ENCODE data around the gene SLC14A1. TPM values are rescaled to one million over a fixed set of nuclear protein-coding genes. Genes with fewer than 3 reads are reported as not detected.

Gene SLC14A1
- 1 to 10 TPM; 2.5 to 4.1 TPM for total RNA-seq

DNA sequence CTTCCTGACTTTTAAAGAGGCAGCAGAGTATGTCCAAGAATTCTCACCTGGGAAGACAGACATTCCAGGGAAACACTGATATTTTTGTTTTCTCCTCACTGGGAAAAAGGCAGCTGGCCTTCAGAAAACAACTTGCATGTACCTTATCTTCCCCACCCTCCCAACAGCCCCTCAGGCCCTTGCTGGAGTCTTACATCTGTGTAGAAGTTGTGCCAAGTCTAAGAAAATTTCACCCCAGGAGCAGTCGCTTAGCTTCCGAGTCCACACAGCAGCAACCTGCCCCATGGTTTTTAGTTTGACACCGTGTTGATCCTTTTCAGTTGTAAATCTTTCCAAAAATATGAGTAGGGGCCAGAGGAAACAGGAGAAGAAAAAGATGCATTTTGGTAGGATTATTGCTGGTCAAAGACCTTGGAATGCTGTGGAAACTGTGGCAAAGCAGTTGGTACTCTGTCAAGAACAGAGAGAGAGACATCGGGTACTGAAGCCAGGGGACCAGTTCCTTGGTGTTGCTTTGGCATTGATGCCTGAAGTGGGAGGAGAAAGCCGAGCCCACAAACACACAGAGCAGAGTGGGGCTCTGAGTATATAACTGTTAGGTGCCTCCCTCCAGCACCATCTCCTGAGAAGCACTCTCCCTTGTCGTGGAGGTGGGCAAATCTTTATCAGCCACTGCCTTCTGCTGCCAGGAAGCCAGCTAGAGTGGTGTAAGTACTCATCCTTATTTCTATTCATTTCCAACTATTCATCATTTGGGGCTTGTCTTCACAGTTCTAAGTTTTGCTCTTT is at the start of gene SLC14A1:
SLC14A1 (plus strand) TSS at position 615 of the 789 bp plus-strand sequence. CDS start 6,140 bp downstream, outside the sequence.
- CTCF ChIA-PET, result interaction anchor here (0.6 to 3.5 kb wide), 10 partner anchors 7 to 250 kb away, joined by 3 to 24 read pairs (median 3); no protein-coding TSS in a partner anchor
- POLR2A ChIA-PET, result no interaction called here

DNA sequence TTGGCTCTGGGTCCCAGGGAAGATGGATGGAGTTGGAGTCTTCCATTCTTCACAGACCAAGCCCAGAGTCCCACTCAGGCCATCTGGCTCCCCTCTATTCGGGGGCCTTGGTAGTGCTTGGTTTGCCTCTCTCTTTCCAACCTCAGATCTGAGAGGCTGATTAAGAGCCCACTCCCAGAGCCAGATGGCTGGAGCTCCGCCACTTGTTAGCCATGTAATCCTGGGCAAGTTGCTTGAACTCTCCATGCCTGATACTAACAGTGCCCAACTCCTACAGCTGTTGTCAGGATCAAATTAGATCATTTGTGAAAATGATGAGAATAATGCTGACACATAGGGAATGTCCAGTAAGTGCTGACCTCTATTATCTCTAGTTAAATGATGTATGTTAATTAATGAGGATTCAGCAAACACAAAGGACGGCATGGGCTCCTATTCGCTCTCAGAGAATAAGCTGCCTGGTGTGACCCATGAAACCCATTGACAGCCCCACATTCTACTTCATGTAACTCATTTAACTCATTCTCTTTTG is 46.6 kb upstream of the SLC14A1 start:
- POLR2A ChIA-PET, result no interaction called here

DNA sequence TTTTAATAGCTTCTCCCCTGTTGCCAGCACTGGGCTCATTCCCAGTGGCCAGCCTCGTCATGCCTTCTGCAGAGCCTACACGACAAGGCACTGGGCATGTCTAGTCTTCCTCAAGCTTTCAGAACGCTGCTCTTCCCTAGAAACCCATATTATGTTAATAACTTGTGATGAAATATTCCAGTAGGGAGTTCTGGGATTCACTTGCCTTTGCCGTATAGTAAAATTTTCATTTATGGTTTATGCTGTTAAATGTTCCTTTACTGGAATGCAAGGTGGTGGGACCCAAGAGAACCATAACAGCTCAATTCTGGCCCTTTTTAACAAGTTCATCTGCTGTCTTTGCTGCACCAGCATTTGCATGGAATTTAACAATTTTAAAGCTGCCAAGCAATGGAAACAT is 45.5 kb upstream of the SLC14A1 start:
- CTCF ChIA-PET, result interaction anchor here (0.8 kb wide), 1 partner anchor 14 kb away, joined by 3 read pairs; no protein-coding TSS in a partner anchor
- POLR2A ChIA-PET, result no interaction called here

More for the DNA sequence above, 46.6 kb upstream of the SLC14A1 start:
- CTCF ChIA-PET, result interaction anchor here (0.9 to 1.6 kb wide), 2 partner anchors 13 to 46 kb away, joined by 3 to 4 read pairs; no protein-coding TSS in a partner anchor

DNA sequence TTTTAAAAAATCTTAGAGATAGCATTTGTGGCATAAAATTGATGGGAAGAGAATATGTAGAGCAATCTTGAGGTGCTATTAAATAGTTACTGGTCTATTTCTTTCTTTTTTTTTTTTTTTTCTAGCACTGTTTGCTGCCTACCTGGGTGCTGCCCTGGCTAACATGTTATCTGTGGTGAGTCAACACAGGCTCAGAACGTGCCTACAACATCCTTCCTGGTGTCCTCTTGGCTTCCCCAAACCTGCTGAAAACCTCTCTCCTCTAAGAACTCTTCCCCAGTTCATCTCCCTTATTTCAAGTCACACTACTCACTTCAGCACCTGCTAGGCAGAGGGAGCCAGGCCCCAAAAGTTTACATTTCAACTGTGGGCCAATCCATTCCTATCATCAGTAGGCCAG is 45.1 kb upstream of the SLC14A1 start:
- ChIA-PET CTCF (interaction anchor here (0.6 to 0.8 kb wide), 2 partner anchors 14 to 114 kb away, joined by 3 to 4 read pairs; no protein-coding TSS in a partner anchor), POLR2A (no interaction called here)

DNA sequence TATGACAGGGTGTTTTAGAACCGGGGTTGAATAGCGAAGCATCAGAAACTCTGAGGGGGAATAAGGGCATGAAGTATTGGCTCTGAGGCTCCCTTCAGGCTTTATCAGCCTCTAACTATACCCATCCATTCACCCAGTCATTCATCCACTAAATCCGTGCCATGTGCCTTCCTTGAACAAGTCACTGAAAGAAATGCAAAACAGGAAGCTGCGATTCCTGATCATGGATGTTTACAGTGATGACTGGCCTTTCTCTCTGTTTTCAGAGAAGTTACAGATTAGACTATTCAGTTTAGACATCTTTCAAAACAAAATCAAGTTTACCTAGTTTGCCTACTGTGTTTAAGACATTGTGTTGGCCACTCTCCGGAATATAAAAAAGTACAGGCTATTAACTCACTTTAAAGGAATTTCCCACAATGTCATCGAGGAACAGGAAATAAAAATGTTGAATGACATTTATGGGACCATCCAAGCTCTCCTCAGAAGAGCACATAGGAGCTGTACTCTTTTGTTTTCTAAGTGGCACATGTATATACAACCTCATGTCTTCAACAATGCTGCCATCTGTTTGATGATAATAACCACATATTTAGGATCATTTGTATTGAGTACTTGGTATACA is 43.8 kb upstream of the SLC14A1 start:
- POLR2A ChIA-PET, result no interaction called here
- CTCF ChIA-PET, result interaction anchor here (0.5 kb wide), 1 partner anchor 282 kb away, joined by 3 read pairs; no protein-coding TSS in a partner anchor

DNA sequence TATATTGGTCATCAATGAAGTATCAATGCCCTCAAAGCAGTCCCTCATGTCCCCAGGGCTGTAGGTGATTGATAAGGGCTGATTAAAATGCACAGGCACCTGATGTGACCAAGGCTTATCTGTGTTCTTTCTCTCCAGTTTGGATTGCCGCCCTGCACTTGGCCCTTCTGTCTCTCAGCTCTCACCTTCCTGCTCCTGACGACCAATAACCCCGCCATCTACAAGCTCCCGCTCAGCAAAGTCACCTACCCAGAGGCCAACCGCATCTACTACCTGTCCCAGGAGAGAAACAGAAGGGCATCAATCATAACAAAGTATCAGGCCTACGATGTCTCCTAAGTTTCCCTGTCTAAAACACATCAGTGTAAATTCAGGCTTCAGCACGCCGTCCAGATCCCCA is 41.8 kb upstream of the SLC14A1 start:
- ChIA-PET CTCF (interaction anchor here (1.8 kb wide), 1 partner anchor 17 kb away, joined by 6 read pairs; no protein-coding TSS in a partner anchor), POLR2A (no interaction called here)

DNA sequence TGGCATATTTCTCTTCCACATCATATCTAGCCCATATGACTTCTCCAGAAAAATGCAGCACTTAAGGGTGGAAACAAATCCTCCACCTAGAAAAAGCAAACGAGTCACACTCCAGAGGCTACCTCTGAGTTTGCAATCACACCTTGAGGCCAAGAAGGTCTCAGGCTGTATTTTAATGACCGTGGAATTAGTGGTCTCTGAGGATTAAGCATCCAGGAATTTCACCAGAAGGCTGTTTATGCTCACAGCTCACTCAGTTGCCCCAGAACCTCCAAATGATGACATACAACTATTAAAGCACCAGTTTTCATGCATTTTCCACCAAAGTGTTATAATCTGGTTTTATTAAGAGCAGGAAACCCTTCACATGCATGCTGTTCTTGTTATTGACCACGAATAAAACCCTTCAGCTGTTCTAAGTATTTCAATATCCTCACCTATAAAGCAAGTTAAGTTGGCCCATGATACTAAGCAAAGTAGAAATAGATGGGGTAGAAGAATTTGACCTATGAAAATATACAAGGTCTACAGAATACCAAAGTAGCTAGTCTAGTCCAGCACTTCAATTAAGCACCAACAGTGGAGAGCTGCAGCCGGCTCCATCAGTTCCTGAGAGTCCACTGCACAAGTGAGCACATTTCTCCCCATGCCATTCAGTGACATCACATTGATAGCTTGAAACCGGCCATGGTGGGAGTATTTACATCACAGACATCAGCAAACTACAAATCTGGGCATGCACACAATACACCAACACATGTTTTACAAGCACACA is 39.5 kb upstream of the SLC14A1 start:
- POLR2A ChIA-PET, result no interaction called here

DNA sequence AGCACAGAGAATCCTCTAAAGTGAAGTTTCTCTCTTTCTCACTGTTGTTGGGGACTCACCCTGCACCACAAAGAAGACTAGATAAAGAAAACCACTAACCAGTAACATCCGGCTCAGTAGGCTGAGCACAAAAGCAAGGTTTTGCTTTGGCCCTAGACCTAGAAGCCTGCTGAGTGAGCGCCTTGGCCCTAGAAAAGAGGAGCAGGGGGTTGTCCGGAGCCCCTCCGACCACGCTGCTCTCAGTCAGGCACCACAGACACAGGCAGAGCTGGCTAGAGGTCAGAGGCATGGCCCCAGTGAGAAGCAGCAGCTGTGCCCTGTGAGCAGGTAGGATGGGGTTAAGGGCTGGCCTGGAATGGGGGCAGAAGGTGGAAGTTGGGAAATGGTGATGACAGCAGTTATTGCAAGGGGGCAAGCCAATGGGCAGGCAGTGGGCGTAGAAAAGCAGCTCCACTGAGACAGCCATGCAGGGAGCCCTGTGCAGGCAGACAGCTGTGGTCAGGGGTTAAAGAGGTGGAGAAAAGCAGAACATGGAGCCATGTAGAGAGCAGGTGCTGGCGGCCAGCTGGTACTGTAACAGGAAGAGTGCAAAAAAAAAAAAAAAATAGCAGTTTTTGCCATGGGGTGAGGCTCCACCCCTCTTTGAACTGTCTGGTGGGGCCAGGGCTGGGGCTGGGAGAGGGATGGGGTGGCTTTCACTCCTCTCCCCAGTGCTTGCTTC is 36.9 kb upstream of the SLC14A1 start:
- ChIA-PET CTCF (interaction anchor here (0.6 to 5.9 kb wide), 8 partner anchors 14 to 500 kb away, joined by 3 to 59 read pairs (median 5); no protein-coding TSS in a partner anchor), POLR2A (interaction anchor here (0.6 to 1.1 kb wide), 4 partner anchors 22 to 116 kb away, joined by 4 to 7 read pairs (median 4); no protein-coding TSS in a partner anchor)

More for the DNA sequence above, 39.5 kb upstream of the SLC14A1 start:
- CTCF ChIA-PET, result interaction anchor here (0.6 to 5.9 kb wide), 6 partner anchors 10 to 195 kb away, joined by 3 to 59 read pairs (median 4); no protein-coding TSS in a partner anchor

DNA sequence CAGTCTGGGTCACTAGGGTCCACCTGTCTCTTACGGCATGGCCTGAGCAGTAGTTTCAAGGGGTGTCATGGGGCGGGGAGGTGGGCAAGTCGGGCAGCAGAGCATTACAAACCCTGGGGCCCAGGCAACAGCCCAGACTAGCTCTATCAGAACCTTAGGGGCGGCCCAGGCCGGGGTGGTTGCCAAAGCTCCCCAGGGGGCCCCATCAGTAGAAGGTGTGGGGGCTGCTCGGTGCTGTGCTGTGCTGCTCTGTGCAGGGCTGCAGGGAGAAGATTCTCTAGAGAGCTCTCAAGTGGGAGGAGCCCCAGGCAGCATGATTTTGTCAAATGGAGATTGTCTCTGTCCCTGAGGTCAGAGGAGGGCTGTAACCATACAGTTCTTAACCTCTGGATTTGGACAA is 36.4 kb upstream of the SLC14A1 start:
- POLR2A ChIA-PET, result interaction anchor here (0.6 to 1.1 kb wide), 3 partner anchors 22 to 37 kb away, joined by 3 to 7 read pairs (median 4); no protein-coding TSS in a partner anchor
- CTCF ChIA-PET, result interaction anchor here (0.7 to 5.9 kb wide), 8 partner anchors 17 to 286 kb away, joined by 3 to 59 read pairs (median 6); no protein-coding TSS in a partner anchor

DNA sequence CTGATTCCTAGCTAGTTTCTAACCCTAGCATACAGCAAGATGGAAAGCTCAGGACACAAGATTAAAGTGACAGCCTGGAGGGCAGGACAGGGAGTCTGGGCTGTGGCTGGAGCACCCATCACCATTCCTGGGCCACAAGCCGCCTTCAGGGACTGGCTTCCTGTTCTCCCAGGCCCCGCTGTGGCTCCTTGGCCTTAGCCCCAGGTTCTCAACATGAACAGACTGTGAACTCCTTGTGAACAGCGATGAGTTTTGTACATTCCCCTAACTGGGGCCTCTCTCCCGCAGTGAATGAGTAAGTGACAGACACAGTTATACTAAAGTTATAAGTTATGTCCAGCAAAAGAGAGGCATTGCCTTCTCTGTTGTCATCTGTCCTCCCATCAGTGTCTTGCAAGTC is 35.9 kb upstream of the SLC14A1 start:
- ChIA-PET CTCF (interaction anchor here (0.7 to 5.9 kb wide), 8 partner anchors 17 to 286 kb away, joined by 3 to 59 read pairs (median 6); no protein-coding TSS in a partner anchor), POLR2A (interaction anchor here (0.6 to 1.0 kb wide), 2 partner anchors 22 to 37 kb away, joined by 3 to 5 read pairs; no protein-coding TSS in a partner anchor)

DNA sequence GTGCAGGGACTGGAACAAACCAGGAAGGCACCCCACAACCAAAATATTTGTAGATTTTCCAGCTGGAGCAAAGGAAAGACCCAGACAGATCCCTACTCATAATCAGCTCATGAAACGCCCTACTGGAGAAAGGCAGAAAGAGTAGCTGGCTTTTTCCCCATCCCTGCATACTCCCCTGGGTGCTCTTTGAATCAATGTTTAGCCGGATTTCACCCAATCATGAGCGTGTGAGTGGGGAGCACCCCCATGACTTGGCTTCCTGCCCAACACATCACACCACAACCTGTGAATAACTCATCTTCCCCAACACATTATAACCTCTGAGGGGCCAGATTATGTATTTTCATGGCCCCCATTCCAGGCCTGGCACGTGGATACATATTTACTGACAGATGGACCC is 35.1 kb upstream of the SLC14A1 start:
- POLR2A ChIA-PET, result interaction anchor here (1.0 kb wide), 1 partner anchor 23 kb away, joined by 5 read pairs; no protein-coding TSS in a partner anchor
- CTCF ChIA-PET, result interaction anchor here (1.5 to 5.9 kb wide), 3 partner anchors 24 to 191 kb away, joined by 5 to 59 read pairs (median 16); no protein-coding TSS in a partner anchor

DNA sequence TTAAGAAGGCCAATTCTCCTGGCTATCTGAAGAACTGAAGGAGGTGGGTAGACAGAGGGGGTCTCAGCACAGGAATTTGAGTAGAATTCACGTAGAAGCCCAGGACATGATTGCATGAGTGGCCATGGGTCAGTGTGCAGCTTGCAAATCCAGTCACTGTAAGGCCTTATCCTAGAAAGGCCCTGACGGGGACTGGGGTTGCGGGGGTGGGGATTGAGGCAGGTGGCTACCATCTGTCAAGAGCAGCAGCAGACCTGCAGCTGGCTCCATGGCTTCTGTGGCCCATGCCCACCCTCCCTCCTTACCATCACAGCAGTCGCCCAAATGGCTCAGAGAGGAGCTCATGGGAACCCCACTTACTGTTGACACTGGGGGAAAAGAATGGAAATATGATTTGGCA is 34.6 kb upstream of the SLC14A1 start:
- ChIA-PET POLR2A (no interaction called here), CTCF (interaction anchor here (1.4 to 5.9 kb wide), 4 partner anchors 17 to 191 kb away, joined by 3 to 59 read pairs (median 10); no protein-coding TSS in a partner anchor)

DNA sequence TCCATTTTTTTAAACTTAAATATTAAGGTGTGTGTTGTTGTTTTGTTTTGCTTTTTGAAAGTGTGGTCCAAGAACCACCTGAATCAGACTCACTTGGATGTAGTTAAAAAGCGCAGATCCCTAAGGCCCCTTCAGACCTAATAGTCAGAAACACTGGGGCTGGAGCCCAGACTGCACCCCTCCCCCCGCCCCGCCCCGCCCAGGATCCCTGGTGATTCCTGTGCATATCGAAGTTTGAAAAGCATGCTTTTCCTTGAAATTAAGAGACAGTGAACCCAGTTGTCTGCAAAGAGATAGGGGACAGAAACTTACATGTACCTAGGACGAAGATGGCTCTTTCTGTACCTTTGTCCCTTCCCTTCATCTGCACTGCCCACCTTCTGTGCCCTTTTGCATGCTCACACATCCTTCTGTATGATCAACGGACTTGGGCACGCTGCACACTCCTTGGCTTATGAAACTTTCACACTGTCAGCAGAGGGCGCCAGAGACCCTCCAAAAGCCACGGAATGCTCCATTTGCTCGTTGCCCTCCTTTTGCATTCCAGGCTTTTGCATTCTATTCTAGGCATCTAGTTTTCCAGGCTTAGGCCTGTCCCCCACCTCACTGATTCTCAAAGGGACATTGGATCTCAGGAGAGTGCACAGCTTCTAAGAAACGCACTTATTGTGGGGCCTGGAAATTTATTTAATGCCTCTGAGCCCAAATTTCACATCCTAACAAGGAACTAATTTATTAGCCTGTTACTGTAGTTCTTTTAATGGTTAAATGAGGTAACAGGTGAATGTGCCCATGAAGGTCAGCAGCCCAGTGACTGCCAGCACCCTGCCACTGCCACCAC is 32.8 kb upstream of the SLC14A1 start:
- CTCF ChIA-PET, result interaction anchor here (1.1 to 1.6 kb wide), 4 partner anchors 17 to 241 kb away, joined by 3 to 6 read pairs (median 3); no protein-coding TSS in a partner anchor
- POLR2A ChIA-PET, result no interaction called here

DNA sequence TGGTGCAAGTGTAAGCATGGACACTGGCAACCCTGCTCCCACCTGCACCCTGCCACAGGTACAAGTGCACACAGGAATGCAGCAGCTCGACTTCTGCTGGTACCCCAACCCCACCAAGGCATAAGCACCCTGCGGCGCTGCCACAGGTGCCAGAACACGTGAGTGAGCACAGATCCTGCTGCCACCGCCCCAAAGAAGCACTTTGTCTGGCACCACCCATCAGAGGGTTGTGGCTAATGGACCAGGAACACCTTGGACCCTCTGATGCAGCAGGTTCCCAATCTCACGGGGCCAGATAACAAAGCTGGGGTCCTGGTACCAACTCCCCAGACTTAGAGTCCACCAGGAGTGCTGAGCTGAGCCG is 32.2 kb upstream of the SLC14A1 start:
- ChIA-PET CTCF (interaction anchor here (1.1 to 1.6 kb wide), 4 partner anchors 16 to 241 kb away, joined by 3 to 6 read pairs (median 3); no protein-coding TSS in a partner anchor), POLR2A (no interaction called here)

DNA sequence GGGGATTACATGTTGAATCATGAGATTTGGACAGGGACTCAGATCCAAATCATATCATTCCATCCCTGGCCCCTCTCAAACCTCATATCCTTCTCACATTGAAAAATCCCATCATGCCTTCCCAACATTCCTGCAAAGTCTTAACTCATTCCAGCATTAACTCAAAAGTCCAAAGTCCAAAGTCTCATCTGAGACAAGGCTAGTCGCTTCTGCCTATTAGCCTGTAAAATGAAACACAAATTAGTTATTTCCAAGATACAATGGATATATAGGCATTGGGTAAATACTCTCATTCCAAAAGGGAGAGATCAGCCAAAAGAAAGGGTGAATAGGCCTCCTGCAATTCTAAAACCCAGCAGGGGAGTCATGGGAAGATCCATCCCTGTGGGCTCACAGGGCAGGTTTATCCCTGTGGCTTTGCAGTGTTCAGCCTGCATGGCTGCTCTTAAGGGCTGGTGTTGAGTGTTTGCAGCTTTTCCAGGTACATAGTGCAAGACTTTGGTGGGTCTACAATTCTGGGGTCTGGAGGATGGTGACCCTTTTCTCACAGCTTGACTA is 21.2 kb upstream of the SLC14A1 start:
- ChIA-PET CTCF (no interaction called here), POLR2A (no interaction called here)

DNA sequence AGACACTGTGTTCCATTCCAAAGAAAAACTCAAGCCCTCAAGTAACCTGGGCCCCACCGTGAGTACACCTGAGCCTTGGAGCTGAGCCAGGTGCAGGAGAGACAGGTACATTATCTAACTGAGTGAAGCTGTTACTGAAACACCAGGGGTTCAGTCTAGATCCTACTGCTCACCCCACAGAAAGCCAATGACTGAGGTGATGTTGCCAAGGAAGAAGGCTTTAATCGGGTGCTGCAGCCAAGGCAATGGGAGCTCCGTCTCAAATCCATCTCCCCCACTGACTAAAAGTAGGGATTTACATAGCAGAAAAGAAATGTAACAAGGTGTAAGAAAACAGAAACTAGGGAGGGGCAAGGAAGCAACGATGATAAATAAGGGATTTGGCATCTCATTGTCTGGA is 15.2 kb upstream of the SLC14A1 start:
- CTCF ChIA-PET, result no interaction called here
- POLR2A ChIA-PET, result no interaction called here

DNA sequence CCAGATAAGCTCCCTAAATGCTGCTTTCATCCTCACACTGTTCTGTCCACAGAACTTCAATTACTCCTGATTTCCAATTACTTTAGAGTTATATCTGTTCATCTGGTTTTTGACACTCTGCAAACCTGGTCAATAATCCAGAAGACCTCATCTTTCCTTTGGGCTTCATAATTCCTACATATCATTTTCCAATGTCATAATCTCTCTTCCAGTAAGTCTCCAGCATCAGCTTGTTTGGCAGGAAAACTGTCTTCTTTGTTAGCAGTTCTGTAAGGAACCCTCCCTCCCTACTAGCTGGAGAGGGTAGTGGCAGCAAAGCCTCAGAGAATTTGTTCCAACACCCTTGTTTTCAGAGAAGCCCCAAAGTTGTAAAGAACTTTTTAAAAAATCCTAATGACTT is 11.9 kb upstream of the SLC14A1 start:
- POLR2A ChIA-PET, result no interaction called here
- CTCF ChIA-PET, result no interaction called here

Measured in activated CD8-positive, alpha-beta memory T cell treated with anti-CD3 and anti-CD28 coated beads for 36 hours (primary cell).